Measurements from ENCODE around the gene PROB1.
"Not testable (repeated sequence)": the region's sequence is repeated elsewhere in the genome, so short reads cannot be mapped to it uniquely, and the experiment has no call there.

PROB1 gene

GRCh38 chr5:139377226-139377625, 17.7 kb downstream of the PROB1 start:
- DNase-seq, result no peak

GRCh38 chr5:139376364-139376763, 18.5 kb downstream of the PROB1 start:
- DNase-seq, result no peak

GRCh38 chr5:139374909-139375308, 20.0 kb downstream of the PROB1 start:
- DNase-seq, result no peak

DNA sequence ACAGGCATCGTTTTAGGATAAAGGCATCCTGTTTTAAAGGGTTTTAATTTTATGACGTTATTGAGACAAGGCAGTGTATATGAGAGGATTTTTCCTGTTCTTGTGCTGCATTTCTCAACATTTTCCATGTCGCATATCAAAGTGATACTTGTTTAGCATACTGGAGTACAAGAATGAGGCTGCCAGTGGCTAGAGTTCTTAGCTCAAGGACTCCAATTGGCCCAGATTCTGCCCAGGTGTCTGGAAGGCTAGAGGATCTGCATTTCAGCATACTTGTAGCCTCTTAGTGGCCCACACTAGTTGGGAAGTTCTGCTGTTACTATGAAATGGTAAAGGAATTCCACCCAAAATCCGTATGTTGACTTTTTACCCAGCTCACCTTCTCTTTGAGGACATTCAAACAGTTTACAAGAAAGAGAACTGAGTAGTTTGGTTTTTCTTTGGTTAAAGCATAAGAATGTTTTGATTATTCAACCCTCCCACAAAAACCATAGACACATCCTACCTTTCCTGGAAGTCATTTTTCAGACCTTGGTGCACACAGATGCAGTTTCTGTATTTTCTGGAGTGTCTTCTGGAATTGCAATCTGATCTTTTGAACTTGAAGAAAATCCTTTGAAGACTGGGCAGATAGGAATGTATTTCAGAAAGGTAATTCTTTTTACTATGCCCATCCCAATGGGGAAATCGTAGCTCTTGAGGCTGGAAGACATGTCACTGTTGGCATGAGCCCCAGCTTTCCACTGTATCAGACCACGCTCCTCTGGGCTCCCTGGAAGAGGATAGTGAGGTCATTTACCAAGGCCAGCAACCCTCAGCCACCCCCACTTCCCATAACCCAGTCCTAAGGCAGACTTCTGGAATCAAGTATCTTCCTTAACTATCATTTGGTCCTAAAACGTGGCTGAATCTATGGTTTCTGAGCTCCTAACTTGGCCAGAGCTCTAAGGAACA, 23.1 kb downstream of the PROB1 start:
- DNase-seq, result no peak

- no peak for DNase-seq
These were observed 25.7 kb downstream of the PROB1 start for GRCh38 chr5:139369181-139369580.

DNA sequence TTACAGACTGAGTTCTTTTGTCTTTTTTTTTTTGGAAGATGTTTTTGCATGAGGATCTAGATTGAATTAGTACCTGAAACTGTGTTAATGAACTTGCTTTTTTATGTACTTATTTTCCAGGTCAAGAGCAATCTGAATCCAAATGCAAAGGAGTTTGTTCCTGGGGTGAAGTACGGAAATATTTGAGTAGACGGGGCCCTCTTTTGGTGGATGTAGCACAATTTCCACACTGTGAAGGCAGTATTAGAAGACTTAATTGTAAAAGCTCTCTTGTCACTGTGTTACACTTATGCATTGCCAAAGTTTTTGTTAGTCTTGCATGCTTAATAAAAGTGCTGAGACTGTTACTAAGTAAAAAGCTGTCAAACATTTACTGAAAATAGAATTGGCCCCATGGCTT, 26.3 kb downstream of the PROB1 start:
- no peak for DNase-seq

DNA sequence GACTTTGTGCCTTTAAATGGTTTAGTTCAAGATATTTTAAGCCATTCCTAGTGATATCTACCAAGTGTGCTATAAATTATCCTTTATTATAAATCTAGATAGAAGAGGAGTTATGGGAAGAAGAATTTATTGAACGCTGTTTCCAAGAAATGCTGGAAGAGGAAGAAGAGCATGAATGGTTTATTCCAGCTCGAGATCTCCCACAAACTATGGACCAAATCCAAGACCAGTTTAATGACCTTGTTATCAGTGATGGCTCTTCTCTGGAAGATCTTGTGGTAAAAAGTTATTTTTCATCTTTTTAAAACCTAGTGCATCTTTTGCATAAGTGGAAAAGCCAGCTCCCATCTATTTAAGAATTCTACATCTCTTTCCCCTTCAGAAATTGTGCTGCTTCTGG, 30.4 kb downstream of the PROB1 start:
- no peak for DNase-seq

GRCh38 chr5:139363937-139364336, 31.0 kb downstream of the PROB1 start:
- DNase-seq, result no peak

- no peak for DNase-seq
These were observed 33.0 kb downstream of the PROB1 start for GRCh38 chr5:139361835-139362429.

GRCh38 chr5:139360384-139360783, 34.5 kb downstream of the PROB1 start:
- DNase-seq, result no peak

- no peak for DNase-seq
These were observed 36.8 kb downstream of the PROB1 start for GRCh38 chr5:139358064-139358463.

- not testable (repeated sequence) for DNase-seq
These were observed 39.0 kb downstream of the PROB1 start for GRCh38 chr5:139355900-139356299.

- no peak for DNase-seq
These were observed 40.7 kb downstream of the PROB1 start for GRCh38 chr5:139354186-139354585.

DNA sequence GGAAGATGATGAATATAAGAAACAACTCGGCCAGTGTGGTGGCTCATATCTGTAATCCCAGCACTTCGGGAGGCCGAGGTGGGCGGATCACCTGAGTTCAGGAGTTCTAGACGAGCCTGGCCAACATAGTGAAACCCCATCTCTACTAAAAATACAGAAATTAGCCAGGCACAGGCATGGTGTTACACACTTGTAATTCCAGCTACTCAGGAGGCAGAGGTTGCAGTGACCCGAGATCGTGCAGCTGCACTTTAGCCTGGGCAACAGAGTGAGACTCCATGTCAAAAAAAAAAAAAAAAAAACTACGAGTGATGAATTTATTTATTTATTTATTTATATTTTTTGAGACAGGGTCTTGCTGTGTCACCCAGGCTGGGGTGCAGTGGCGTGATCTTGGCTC, 47.0 kb downstream of the PROB1 start:
- DNase-seq, result not testable (repeated sequence)

DNA sequence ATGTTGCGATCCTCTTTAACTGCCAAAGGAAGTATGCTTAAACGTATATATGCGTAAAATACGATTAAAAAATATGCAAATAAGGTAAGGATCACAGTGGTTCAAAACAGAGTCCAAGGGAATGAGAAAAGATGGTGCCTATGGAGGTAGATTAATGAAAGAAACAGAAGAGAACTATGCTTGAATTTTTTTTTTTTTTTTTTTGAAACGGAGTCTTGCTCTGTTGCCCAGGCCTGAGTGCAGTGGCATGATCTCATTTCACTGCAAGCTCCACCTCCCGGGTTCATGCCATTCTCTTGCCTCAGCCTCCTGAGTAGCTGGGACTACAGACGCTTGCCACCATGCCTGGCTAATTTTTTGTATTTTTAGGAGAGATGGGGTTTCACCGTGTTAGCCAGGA, 49.5 kb downstream of the PROB1 start:
- not testable (repeated sequence) for DNase-seq

DNA sequence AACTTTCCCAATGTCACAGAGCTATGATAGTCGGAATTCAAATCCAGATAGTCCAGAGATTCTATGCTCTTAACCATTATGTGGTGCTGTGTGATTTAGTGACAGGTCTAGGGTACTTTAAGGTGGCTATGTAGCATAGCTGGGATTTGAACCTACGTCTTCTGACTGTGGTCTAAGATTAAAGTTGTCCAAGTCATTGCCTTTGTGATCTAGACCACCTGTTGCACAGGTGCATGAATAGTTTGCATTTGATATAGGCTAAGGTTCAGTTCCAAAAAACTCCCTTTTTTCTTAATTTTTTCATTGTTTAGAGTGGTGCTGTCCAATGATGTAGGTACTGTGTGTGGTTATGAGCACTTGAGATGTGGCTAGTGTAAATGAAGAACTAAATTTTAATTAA, 50.7 kb downstream of the PROB1 start:
- no peak for DNase-seq

- DNase-seq, result no peak
These were observed 51.4 kb downstream of the PROB1 start for GRCh38 chr5:139343476-139343875.

DNA sequence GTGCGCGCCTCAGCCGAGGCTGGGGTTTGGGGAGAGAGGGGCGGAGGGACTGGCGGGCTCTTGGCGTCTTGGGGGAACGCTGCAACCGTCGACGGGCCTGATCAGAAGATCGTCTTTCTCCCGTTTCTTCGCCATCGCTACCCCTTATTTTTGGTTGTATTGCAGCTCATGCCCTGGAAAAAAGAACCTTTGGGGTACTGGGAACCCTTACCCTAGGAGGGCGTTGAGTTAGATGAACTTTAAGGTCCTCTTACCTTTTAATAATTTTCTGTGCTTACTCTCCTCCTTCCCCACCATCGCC, 52.5 kb downstream of the PROB1 start:
- DNase-seq, result no peak

GRCh38 chr5:139341689-139342422, 53.0 kb downstream of the PROB1 start, which contains the start of gene PAIP2:
PAIP2 (plus strand) TSS chr5:139341854; CDS start chr5:139363785, 21,931 bp downstream.
- DNase-seq, result peak; percentile 94

GRCh38 chr5:139341187-139341688, 53.7 kb downstream of the PROB1 start:
- DNase-seq, result no peak

Data from kidney glomerular epithelial cell (primary cell).